ENCODE data around the gene AJUBA. TPM values are rescaled to one million over a fixed set of nuclear protein-coding genes. Genes with fewer than 3 reads are reported as not detected.
"Not testable (repeated sequence)": the region's sequence is repeated elsewhere in the genome, so short reads cannot be mapped to it uniquely, and the experiment has no call there.

The AJUBA gene
- total and polyA plus RNA-seq, 2 donors (not counting 1 experiment from before 2014, with no cell fraction given) = 1.6 TPM; not detected in 1

DNA sequence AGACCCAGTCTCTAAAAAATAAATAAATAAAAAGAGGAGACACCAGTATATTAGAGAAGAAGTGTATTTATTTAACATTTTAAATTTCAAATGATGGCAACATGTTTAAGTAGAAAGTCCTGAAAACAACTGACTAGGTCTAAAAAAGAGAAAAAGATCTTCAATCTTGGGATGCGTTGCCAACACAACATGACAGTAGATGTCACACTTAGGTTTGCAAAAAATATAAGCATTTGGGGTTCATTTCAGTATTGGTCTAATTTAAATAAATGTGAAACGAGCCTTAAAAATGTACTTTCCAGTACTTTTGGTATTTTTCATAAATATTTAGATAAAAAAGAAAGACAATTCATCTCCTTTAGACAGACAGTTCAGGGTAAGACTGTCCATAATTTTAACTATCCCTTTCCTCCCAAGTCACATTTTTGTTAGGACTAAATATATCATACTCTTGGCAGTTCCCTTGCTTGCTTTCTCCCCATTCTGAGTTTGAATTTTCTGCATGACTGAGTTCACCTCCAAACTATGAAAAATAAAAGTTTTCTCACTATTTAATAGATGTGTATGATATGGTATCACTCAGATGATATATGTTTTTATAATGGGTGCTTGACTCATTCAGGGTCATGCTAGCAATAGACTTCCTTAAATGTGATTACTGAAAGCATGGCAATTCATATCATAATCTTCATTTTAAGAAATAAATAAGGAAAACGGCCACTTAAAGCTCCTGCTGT is 23.3 kb upstream of the AJUBA start:
- intact Hi-C loops (cut with micrococcal nuclease) = loop anchor here (2.0 to 10.0 kb wide), 4 partner anchors 19 to 299 kb away; partner anchors contain the start of genes BCL2L2, CDH24, HAUS4 and PPP1R3E
- Histone ChIP-seq H3K4me2 (replicated peaks; ENCODE audit: low read depth, low read length, poor library complexity, severe bottlenecking) (peak overlapping the region; percentile 84), H3K9ac (ENCODE audit: low read length) (peak overlapping the region; percentile 81), H3K4me3 (ENCODE audit: control extremely low read depth in 1 of 5, extremely low read depth in 1 of 5, insufficient read depth in 1 of 5, low read depth in 2 of 5, low read length in 4 of 5) (peak overlapping the region in 1 of 5 experiments; percentile 95), H3K36me3 (replicated peaks in 1 of 2; ENCODE audit: control extremely low read depth in 1 of 2, control insufficient read depth in 1 of 2, extremely low read depth in 1 of 2, insufficient read depth in 2 of 2, low read length in 1 of 2) (no peaks in the 10 kb centered on the region), H3K27ac (ENCODE audit: low read length in 2 of 2) (no peak overlapping the region), H3K79me2 (ENCODE audit: control insufficient read depth, insufficient read depth, low read length) (peaks cover 7% of the 10 kb centered on the region), H3K4me1 (ENCODE audit: control insufficient read depth in 2 of 2, insufficient read depth in 2 of 2, low read length in 2 of 2) (peaks cover 24 to 32% of the 10 kb centered on the region in 2 donors), H2AFZ (ENCODE audit: insufficient read depth, low read depth, low read length, poor library complexity, severe bottlenecking) (peak overlapping the region; percentile 95), H3K9me3 (ENCODE audit: control extremely low read depth in 1 of 3, control insufficient read depth in 2 of 3, insufficient read depth in 1 of 3, low read length in 2 of 3) (no peaks in the 10 kb centered on the region), H3K27me3 (replicated peaks in 1 of 4; ENCODE audit: control extremely low read depth in 1 of 4, control insufficient read depth in 3 of 4, insufficient read depth in 4 of 4, low read length in 3 of 4) (no peaks in the 10 kb centered on the region), H4K20me1 (ENCODE audit: control insufficient read depth, insufficient read depth, low read length, poor library complexity, severe bottlenecking) (no peaks in the 10 kb centered on the region)
- H3K4me3 Mint-ChIP-seq = peak overlapping the region; percentile 99
- H3K27me3 Mint-ChIP-seq = no peaks in the 10 kb centered on the region
- ChIA-PET CTCF (interaction anchor here (1.0 to 6.7 kb wide), 19 partner anchors 11 to 435 kb away, joined by 3 to 89 read pairs (median 8); partner anchors contain the start of genes AJUBA, CDH24, DAD1 and HAUS4), POLR2A (interaction anchor here (1.6 to 2.2 kb wide), 3 partner anchors 10 to 90 kb away, joined by 8 to 20 read pairs (median 11); partner anchors contain the start of genes ACIN1, C14orf119 and PSMB5)
- H3K9me3 Mint-ChIP-seq (ENCODE audit: insufficient read depth) = no peaks in the 10 kb centered on the region
- H3K4me1 Mint-ChIP-seq = peaks cover 39% of the 10 kb centered on the region
- ATAC-seq (ENCODE audit: low read depth) = no peak
- DNase-seq = no peak
- H3K27ac Mint-ChIP-seq = no peak overlapping the region
- TF ChIP-seq EZH2 (IDR thresholded peaks at IDR 0.05; ENCODE audit: borderline replicate concordance, insufficient read depth, low read depth, low read length, poor library complexity, severe bottlenecking) = no peak
- TF ChIP-seq, protein P1, sequence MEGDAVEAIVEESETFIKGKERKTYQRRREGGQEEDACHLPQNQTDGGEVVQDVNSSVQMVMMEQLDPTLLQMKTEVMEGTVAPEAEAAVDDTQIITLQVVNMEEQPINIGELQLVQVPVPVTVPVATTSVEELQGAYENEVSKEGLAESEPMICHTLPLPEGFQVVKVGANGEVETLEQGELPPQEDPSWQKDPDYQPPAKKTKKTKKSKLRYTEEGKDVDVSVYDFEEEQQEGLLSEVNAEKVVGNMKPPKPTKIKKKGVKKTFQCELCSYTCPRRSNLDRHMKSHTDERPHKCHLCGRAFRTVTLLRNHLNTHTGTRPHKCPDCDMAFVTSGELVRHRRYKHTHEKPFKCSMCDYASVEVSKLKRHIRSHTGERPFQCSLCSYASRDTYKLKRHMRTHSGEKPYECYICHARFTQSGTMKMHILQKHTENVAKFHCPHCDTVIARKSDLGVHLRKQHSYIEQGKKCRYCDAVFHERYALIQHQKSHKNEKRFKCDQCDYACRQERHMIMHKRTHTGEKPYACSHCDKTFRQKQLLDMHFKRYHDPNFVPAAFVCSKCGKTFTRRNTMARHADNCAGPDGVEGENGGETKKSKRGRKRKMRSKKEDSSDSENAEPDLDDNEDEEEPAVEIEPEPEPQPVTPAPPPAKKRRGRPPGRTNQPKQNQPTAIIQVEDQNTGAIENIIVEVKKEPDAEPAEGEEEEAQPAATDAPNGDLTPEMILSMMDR (IDR thresholded peaks at IDR 0.05) = no peak
- WGBS (ENCODE audit: insufficient coverage) = 67% methylated on average over 1 of the region's 3 CpGs

DNA sequence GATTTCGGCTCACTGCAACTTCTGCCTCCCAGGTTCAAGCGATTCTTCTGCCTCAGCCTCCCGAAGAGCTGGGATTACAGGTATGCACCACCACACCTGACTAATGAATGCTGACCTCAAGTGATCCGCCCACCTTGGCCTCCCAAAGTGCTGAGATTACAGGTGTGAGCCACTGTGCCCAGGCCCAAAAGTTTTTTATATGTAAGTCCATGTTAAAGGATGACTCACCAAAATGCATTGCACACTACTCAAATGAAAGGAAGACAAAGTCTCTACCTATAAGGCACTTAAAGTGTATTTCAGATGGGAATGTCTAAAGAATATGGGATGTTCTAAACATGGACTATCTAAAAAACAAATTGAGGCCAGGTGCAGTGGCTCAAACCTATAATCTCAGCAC is 21.9 kb upstream of the AJUBA start:
- H3K4me1 ChIP-seq (ENCODE audit: control insufficient read depth in 2 of 2, insufficient read depth in 2 of 2, low read length in 2 of 2) = peaks cover 21 to 24% of the 10 kb centered on the region in 2 donors
- H3K9ac ChIP-seq (ENCODE audit: low read length); H3K79me2 ChIP-seq (ENCODE audit: control insufficient read depth, insufficient read depth, low read length); H2AFZ ChIP-seq (ENCODE audit: insufficient read depth, low read depth, low read length, poor library complexity, severe bottlenecking); DNase-seq; H3K27me3 ChIP-seq (replicated peaks in 1 of 4; ENCODE audit: control extremely low read depth in 1 of 4, control insufficient read depth in 3 of 4, insufficient read depth in 4 of 4, low read length in 3 of 4); ATAC-seq (ENCODE audit: low read depth); H3K4me3 ChIP-seq (ENCODE audit: control extremely low read depth in 1 of 5, extremely low read depth in 1 of 5, insufficient read depth in 1 of 5, low read depth in 2 of 5, low read length in 4 of 5); POLR2A ChIA-PET; H4K20me1 ChIP-seq (ENCODE audit: control insufficient read depth, insufficient read depth, low read length, poor library complexity, severe bottlenecking); H3K9me3 ChIP-seq (ENCODE audit: control extremely low read depth in 1 of 3, control insufficient read depth in 2 of 3, insufficient read depth in 1 of 3, low read length in 2 of 3); H3K27ac Mint-ChIP-seq; H3K36me3 ChIP-seq (replicated peaks in 1 of 2; ENCODE audit: control extremely low read depth in 1 of 2, control insufficient read depth in 1 of 2, extremely low read depth in 1 of 2, insufficient read depth in 2 of 2, low read length in 1 of 2); H3K27me3 Mint-ChIP-seq; H3K27ac ChIP-seq (ENCODE audit: low read length in 2 of 2); H3K4me3 Mint-ChIP-seq; H3K9me3 Mint-ChIP-seq (ENCODE audit: insufficient read depth); H3K4me2 ChIP-seq (replicated peaks; ENCODE audit: low read depth, low read length, poor library complexity, severe bottlenecking): not testable (repeated sequence)
- 100% methylated on average over 2 of the region's 4 CpGs for WGBS (ENCODE audit: insufficient coverage)
- peaks cover 30% of the 10 kb centered on the region for H3K4me1 Mint-ChIP-seq
- CTCF ChIA-PET = interaction anchor here (1.2 to 1.5 kb wide), 2 partner anchors 8 to 18 kb away, joined by 4 to 5 read pairs; no protein-coding TSS in a partner anchor
- intact Hi-C loops (cut with micrococcal nuclease) = loop anchor here (10.0 kb wide), 1 partner anchor 301 kb away; the partner anchor contains the start of genes BCL2L2 and PPP1R3E

Data from B cell (primary cell).